Spleen (tissue), 7 donors: Measurements from ENCODE around the gene TTC34.
"Not testable (repeated sequence)": the region's sequence is repeated elsewhere in the genome, so short reads cannot be mapped to it uniquely, and the experiment has no call there.

ENCODE experiments used
- POLR2A ChIP-seq, 3 donors: fragments of 450-650 bp; IDR thresholded peaks; one replicate each; pipeline ENCODE4 v1.5.1; 2017; ENCODE audit warnings: antibody characterized with exemption in 3 of 3, mild to moderate bottlenecking in 1 of 3
- TF ChIP-seq, protein P1 (sequence below), 11 experiments: fragments of 200-600 bp in 7 of 11; fragments of 450-650 bp in 4 of 11; sonication (generic) in 4 of 11; IDR thresholded peaks in 8 of 11; conservative IDR thresholded peaks in 3 of 11; 1 replicate in 7 of 11; 2 replicates in 4 of 11; pipeline versions ENCODE4 v1.4.0 to v1.8.0; 2016 to 2021; ENCODE audit warnings: antibody characterized with exemption in 11 of 11, inconsistent platforms in 4 of 11, mild to moderate bottlenecking in 1 of 11
- donor health status: DM: no; HTN: no; CAD: no; lungs with moderate emphysema.
- donor health status: DM: no; HTN: no; CAD: no.
- donor health status: DM: no; HTN: no; CAD: no.

- TF ChIP-seq, protein P1, sequence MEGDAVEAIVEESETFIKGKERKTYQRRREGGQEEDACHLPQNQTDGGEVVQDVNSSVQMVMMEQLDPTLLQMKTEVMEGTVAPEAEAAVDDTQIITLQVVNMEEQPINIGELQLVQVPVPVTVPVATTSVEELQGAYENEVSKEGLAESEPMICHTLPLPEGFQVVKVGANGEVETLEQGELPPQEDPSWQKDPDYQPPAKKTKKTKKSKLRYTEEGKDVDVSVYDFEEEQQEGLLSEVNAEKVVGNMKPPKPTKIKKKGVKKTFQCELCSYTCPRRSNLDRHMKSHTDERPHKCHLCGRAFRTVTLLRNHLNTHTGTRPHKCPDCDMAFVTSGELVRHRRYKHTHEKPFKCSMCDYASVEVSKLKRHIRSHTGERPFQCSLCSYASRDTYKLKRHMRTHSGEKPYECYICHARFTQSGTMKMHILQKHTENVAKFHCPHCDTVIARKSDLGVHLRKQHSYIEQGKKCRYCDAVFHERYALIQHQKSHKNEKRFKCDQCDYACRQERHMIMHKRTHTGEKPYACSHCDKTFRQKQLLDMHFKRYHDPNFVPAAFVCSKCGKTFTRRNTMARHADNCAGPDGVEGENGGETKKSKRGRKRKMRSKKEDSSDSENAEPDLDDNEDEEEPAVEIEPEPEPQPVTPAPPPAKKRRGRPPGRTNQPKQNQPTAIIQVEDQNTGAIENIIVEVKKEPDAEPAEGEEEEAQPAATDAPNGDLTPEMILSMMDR (IDR thresholded peaks at IDR 0.05 in 8 of 11, conservative IDR thresholded peaks at IDR 0.05 in 3 of 11), result not testable (repeated sequence)
- not testable (repeated sequence) for TF ChIP-seq POLR2A (IDR thresholded peaks at IDR 0.05)
Observed at GRCh38 chr1:2754597-2754996, 46.9 kb downstream of the TTC34 start.
